Measurements from ENCODE around the gene UBN2. TPM values are rescaled to one million over a fixed set of nuclear protein-coding genes. Genes with fewer than 3 reads are reported as not detected.

Gene UBN2
- total RNA-seq, 1 experiment from 2014 or later, result 1.5 TPM

- in situ Hi-C loops (cut with HindIII; ENCODE audit: low pct_unique_long_range_greater_than_20kb, low sequenced_read_pairs), result no loop called here
These were observed 1.0 kb upstream of the UBN2 start for GRCh38 chr7:139230023-139230422.

DNA sequence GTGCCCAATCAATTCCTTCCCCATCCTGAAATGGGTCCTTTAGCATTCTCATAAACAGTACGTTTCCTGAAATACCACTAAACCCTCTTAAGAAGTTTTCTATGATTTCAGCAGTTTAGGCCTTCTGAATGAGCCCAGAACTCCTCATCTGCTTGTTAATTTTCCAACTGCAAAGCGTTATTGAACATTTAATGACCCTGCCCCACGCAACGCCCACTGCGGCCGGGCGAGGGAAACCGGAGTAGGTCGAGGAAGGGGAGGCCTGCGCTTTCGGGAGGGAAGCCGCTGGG is 608 bp upstream of the UBN2 start:
- DNase-seq (ENCODE audit: low read depth), result no peak
- in situ Hi-C loops (cut with HindIII; ENCODE audit: low pct_unique_long_range_greater_than_20kb, low sequenced_read_pairs), result no loop called here

More at GRCh38 chr7:139230023-139230422, 1.0 kb upstream of the UBN2 start:
- DNase-seq (ENCODE audit: low read depth), result no peak

GRCh38 chr7:139231513-139232376 is 708 bp downstream of the UBN2 start:
- peak; percentile 19 for DNase-seq (ENCODE audit: low read depth)
- in situ Hi-C loops (cut with HindIII; ENCODE audit: low pct_unique_long_range_greater_than_20kb, low sequenced_read_pairs), result no loop called here

GRCh38 chr7:139232377-139232717 is 1.3 kb downstream of the UBN2 start:
- in situ Hi-C loops (cut with HindIII; ENCODE audit: low pct_unique_long_range_greater_than_20kb, low sequenced_read_pairs), result no loop called here
- DNase-seq (ENCODE audit: low read depth), result no peak

DNA sequence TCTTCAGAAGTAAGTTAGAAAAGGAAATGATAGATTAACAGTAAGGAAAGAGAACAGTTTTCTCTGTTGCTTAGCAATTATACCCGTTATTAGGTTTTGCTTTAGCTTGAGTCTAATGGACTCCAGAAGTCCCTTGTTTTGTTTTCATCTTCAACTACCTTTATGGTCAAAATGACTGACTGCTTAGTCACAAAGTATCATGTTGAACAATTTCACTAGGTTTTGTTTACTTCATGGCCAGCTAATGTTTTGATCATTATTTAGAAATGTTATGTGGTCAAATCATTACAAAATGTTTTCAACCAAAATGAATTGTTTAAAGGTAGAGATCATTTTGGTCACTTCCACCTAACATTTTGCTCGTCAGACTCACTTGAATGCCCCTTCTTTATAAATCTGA is 1.9 kb downstream of the UBN2 start:
- in situ Hi-C loops (cut with HindIII; ENCODE audit: low pct_unique_long_range_greater_than_20kb, low sequenced_read_pairs), result no loop called here
- peak; percentile 12 for DNase-seq (ENCODE audit: low read depth)

DNA sequence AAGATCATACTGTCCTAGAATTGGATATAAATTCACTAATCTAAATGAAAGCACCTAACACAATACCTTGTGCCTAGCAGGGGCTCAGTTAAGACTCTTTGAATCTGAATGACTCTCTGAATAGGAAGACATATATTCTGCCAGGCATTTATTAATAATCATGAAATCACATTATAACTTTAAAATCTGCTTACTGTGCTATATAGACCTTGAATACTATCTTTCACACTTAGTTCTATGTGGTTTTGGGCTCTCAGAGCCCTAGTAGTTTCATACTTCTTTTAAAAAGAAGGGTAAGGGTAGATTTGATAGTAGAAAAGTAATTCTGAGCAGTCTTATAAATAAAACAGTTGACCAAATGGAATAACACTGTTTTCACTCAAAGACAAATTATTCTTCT is 10.2 kb downstream of the UBN2 start:
- no peak for DNase-seq (ENCODE audit: low read depth)
- in situ Hi-C loops (cut with HindIII; ENCODE audit: low pct_unique_long_range_greater_than_20kb, low sequenced_read_pairs), result no loop called here

DNA sequence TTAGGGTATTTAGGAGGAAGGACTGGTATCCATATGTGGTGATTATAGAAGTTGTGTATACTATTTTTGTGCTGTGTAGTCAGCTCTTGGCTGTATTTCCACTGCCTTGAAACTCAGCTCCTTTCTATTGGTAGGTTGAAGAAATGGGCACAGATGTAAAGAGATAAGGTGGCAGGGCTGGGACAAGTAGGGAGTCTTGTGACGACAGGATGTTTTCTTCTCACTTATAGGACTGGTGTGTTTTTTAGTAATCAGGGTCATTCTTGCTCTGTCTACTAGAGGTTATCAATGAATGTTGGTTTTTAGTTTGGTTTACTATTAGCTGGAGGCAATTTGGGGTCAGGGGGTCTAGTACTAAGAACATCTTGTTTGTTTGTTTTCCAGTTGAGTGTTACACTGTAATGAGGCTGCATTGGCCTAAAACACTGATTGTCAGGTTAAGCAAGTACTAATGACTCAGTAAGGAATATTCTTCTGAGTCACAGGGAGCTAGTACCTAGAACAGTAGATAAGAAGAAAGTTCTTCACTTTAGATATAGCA is 11.8 kb downstream of the UBN2 start:
- no peak for DNase-seq (ENCODE audit: low read depth)

DNA sequence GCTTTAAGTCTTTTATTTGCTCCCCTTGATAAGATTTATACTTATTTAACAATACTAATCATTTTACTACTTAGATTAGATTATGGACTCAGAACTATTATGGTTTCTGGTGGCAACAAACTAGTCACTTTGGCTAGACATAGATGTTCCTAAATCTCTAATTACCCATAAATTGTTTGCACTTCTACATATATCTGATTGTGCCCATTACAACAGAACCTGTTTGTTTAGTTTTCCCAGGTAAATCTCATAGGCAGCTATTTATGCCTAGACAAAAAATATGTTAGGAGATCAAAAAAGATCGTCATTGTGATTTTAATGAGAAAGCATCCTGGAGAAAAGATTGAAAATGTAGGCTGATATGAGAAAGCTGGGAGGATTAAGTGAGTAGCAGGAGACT is 14.4 kb downstream of the UBN2 start:
- DNase-seq (ENCODE audit: low read depth), result no peak
- in situ Hi-C loops (cut with HindIII; ENCODE audit: low pct_unique_long_range_greater_than_20kb, low sequenced_read_pairs), result no loop called here

More for the DNA sequence above, 11.8 kb downstream of the UBN2 start:
- in situ Hi-C loops (cut with HindIII; ENCODE audit: low pct_unique_long_range_greater_than_20kb, low sequenced_read_pairs), result no loop called here

GRCh38 chr7:139246494-139246893 is 15.5 kb downstream of the UBN2 start:
- no peak for DNase-seq (ENCODE audit: low read depth)
- in situ Hi-C loops (cut with HindIII; ENCODE audit: low pct_unique_long_range_greater_than_20kb, low sequenced_read_pairs), result no loop called here

GRCh38 chr7:139246905-139247304 is 15.9 kb downstream of the UBN2 start:
- no peak for DNase-seq (ENCODE audit: low read depth)
- in situ Hi-C loops (cut with HindIII; ENCODE audit: low pct_unique_long_range_greater_than_20kb, low sequenced_read_pairs), result no loop called here

GRCh38 chr7:139249179-139249810 is 18.3 kb downstream of the UBN2 start:
- no peak for DNase-seq (ENCODE audit: low read depth)
- in situ Hi-C loops (cut with HindIII; ENCODE audit: low pct_unique_long_range_greater_than_20kb, low sequenced_read_pairs), result no loop called here

DNA sequence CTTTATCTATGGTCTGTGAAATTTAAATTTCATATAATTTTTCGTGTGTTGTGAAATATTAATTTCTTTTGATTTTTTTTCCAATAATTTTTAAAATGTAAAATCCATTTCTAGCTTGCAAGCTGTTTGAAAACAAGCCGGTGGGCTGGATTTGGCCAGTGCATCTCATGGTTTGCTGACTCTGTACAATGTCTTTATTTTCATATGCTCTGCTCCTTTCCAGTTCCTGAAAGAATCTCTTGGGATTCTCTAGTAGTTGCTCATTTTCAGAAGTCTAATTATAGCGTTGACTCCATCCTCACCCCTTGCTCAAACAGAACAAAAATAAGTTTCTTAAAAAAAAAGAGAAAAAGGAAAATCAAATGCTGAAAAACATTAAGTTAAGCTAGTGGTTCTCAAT is 21.4 kb downstream of the UBN2 start:
- in situ Hi-C loops (cut with HindIII; ENCODE audit: low pct_unique_long_range_greater_than_20kb, low sequenced_read_pairs), result no loop called here
- no peak for DNase-seq (ENCODE audit: low read depth)

- DNase-seq (ENCODE audit: low read depth), result no peak
- in situ Hi-C loops (cut with HindIII; ENCODE audit: low pct_unique_long_range_greater_than_20kb, low sequenced_read_pairs), result no loop called here
These were observed 23.2 kb downstream of the UBN2 start for GRCh38 chr7:139254281-139254680.

- in situ Hi-C loops (cut with HindIII; ENCODE audit: low pct_unique_long_range_greater_than_20kb, low sequenced_read_pairs), result no loop called here
- DNase-seq (ENCODE audit: low read depth), result no peak
These were observed 23.7 kb downstream of the UBN2 start for GRCh38 chr7:139254728-139255127.

DNA sequence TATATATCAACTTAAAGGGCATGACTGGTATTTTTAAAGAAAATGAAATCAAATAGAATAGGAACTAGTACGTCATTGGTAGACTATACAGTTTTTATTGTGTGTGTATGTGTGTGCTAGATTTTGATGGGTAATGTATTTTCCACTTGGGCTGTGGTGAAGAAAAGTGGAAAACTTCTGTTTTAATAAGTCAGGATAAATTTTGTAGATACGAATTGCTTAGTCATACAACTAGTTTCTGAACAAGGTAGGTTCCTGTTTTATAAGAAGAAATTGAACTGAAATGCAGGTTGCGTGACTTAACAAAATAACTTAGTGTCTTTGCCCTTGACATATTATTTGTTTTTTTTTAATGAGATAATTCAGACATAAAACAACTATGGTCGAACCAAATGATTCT is 24.3 kb downstream of the UBN2 start:
- in situ Hi-C loops (cut with HindIII; ENCODE audit: low pct_unique_long_range_greater_than_20kb, low sequenced_read_pairs), result no loop called here
- DNase-seq (ENCODE audit: low read depth), result no peak

- in situ Hi-C loops (cut with HindIII; ENCODE audit: low pct_unique_long_range_greater_than_20kb, low sequenced_read_pairs), result no loop called here
- no peak for DNase-seq (ENCODE audit: low read depth)
These were observed 28.1 kb downstream of the UBN2 start for GRCh38 chr7:139259142-139259541.

DNA sequence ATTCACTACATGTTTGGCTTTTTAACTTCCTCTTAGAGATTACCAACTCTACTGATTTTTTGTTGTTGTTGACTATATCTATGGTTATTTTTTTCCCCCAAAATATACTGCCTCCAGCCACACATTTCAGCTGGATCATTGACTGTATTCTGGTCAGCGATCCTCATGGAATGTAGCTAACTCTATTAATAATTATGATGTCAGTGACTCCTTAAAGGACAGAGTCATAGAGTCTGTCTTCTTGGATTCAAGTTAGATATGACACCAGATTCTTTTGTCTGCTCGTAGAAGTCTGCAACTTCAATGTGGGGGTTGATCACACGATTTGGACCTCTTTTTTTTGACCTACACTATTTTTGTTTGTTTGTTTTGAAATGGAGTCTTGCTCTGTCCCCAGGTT is 33.2 kb downstream of the UBN2 start:
- in situ Hi-C loops (cut with HindIII; ENCODE audit: low pct_unique_long_range_greater_than_20kb, low sequenced_read_pairs), result no loop called here
- DNase-seq (ENCODE audit: low read depth), result no peak

DNA sequence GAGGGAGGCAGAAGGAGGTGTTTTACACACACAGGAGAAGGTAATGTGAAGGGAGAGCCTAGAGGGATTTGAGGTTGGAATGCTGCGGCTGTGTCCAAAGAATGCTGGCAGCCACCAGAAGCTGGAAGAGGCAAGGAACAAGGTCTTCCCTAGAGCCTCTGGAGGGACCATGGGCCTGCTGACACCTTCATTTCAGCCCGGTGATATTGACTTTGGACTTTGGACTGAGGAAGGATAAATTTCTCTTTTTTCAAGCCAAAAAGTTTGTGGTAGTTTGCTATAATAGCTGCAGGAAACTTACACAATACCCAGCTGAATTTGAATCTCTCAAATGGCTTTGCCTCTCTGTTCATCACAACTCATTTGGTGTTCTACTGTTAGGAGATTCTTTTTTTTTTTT is 34.6 kb downstream of the UBN2 start:
- DNase-seq (ENCODE audit: low read depth), result no peak
- in situ Hi-C loops (cut with HindIII; ENCODE audit: low pct_unique_long_range_greater_than_20kb, low sequenced_read_pairs), result no loop called here

GRCh38 chr7:139271718-139272628 is 40.9 kb downstream of the UBN2 start:
- in situ Hi-C loops (cut with HindIII; ENCODE audit: low pct_unique_long_range_greater_than_20kb, low sequenced_read_pairs), result no loop called here
- no peak for DNase-seq (ENCODE audit: low read depth)
